HepG2 (cell line): Measurements from ENCODE around the gene GIMAP8. TPM values are rescaled to one million over a fixed set of nuclear protein-coding genes. Genes with fewer than 3 reads are reported as not detected.

Source experiments
- ATAC-seq: fragments of 200-7000 bp; cut with Tn5 transposase; 3 replicates; pipeline ENCODE4 v1.9.1; 2020; ENCODE audit warnings: mild to moderate bottlenecking, moderate library complexity
- BruUV-seq: library from RNA; stranded (reverse); fragments of 400-500 nt; replicated peaks from 2 replicates; lab custom pipeline; 2021; lab: Mats Ljungman, UMichigan
- CTCF ChIA-PET: fragments of 300-600 bp; formaldehyde crosslinking; extraction: SDS; loops from one replicate; lab custom pipeline; 2021; ENCODE audit warnings: low total read pairs, inconsistent platforms, low intra/inter-chr PET ratio; lab: Yijun Ruan, JAX
- POLR2A ChIA-PET: fragments of 350-600 bp; sonication (Branson Sonifier 250); formaldehyde crosslinking; loops from one replicate; lab custom pipeline; 2020; ENCODE audit warnings: antibody characterized with exemption, inconsistent platforms; lab: Yijun Ruan, JAX
- DNase-seq: peaks from one replicate; pipeline ENCODE4 v3.0.0-alpha.2; 2015; ENCODE audit warnings: low spot score
- FAIRE-seq: peaks from 3 replicates; lab custom pipeline; 2011; peaks lifted over from hg19 to GRCh38; lab: Jason Lieb, UNC
- H2AFZ ChIP-seq: one replicate; pipeline ENCODE4 v1.6.1; 2011; ENCODE audit warnings: low read length, inconsistent platforms
- H3K27ac ChIP-seq: fragments of 300-600 bp; 3 replicates; pipeline ENCODE4 v1.8.0; 2011; ENCODE audit warnings: mixed run types, mild to moderate bottlenecking, mixed read lengths, low read length, inconsistent platforms; ENCODE audit not compliant: insufficient read depth; ENCODE audit errors: extremely low read length
- H3K27me3 ChIP-seq, 2 experiments: fragments of 200-600 bp in 1 of 2; 2 replicates in 1 of 2; 3 replicates in 1 of 2; pipeline versions ENCODE4 v1.6.0 to v1.8.0; 2011; ENCODE audit warnings: low read length in 2 of 2, mild to moderate bottlenecking in 2 of 2, moderate library complexity in 2 of 2, inconsistent platforms in 1 of 2; ENCODE audit not compliant: insufficient read depth in 2 of 2, control insufficient read depth in 1 of 2
- H3K36me3 ChIP-seq, 2 experiments: fragments of 200-600 bp in 1 of 2; replicated peaks in 1 of 2; 2 replicates in 1 of 2; 3 replicates in 1 of 2; pipeline versions ENCODE4 v1.5.1 to v1.8.0; 2011; ENCODE audit warnings: low read length in 2 of 2, inconsistent platforms in 1 of 2; ENCODE audit not compliant: insufficient read depth in 2 of 2, control insufficient read depth in 1 of 2
- H3K4me1 ChIP-seq: 2 replicates; pipeline ENCODE4 v1.5.1; 2012; ENCODE audit warnings: low read length, inconsistent platforms; ENCODE audit not compliant: insufficient read depth
- H3K4me2 ChIP-seq: 2 replicates; pipeline ENCODE4 v1.6.0; 2011; ENCODE audit warnings: low read depth, low read length, inconsistent platforms
- H3K4me3 ChIP-seq, 3 experiments: fragments of 200-600 bp in 1 of 3; sonication (generic), shearing (Covaris generic) in 1 of 3; replicated peaks in 1 of 3; 2 replicates each; pipeline ENCODE4 v1.5.1; 2011 to 2016; ENCODE audit warnings: low read length in 3 of 3, inconsistent platforms in 2 of 3, low read depth in 2 of 3, mild to moderate bottlenecking in 2 of 3, control low read depth in 1 of 3, mixed read lengths in 1 of 3; ENCODE audit not compliant: insufficient read depth in 1 of 3
- H3K79me2 ChIP-seq: one replicate; pipeline ENCODE4 v1.6.1; 2011; ENCODE audit warnings: low read length, inconsistent platforms; ENCODE audit not compliant: insufficient read depth
- H3K9ac ChIP-seq: 2 replicates; pipeline ENCODE4 v1.6.0; 2011; ENCODE audit warnings: mild to moderate bottlenecking, low read depth, low read length, inconsistent platforms; ENCODE audit not compliant: insufficient read depth
- H3K9me3 ChIP-seq: 2 replicates; pipeline ENCODE4 v1.5.1; 2012; ENCODE audit warnings: mild to moderate bottlenecking, low read length
- H4K20me1 ChIP-seq: 2 replicates; pipeline ENCODE4 v1.6.0; 2011; ENCODE audit warnings: inconsistent platforms, mild to moderate bottlenecking, low read length, moderate library complexity; ENCODE audit not compliant: insufficient read depth
- EZH2 ChIP-seq: conservative IDR thresholded peaks from 2 replicates; pipeline ENCODE4 v1.6.1; 2012; ENCODE audit warnings: mild to moderate bottlenecking, low read depth, low read length, moderate library complexity
- HMGA1 ChIP-seq: sonication (generic); formaldehyde crosslinking; conservative IDR thresholded peaks from 2 replicates; pipeline ENCODE4 v1.4.0; 2020; ENCODE audit warnings: missing genetic modification reagents
- MAF1 ChIP-seq: sonication (generic); formaldehyde crosslinking; IDR thresholded peaks from 2 replicates; pipeline ENCODE4 v1.5.0; 2020; ENCODE audit warnings: missing genetic modification reagents, borderline replicate concordance
- NCOA1 ChIP-seq: sonication (generic); formaldehyde crosslinking; IDR thresholded peaks from 2 replicates; pipeline ENCODE4 v1.9.0; 2021; ENCODE audit warnings: missing genetic modification reagents
- RFX1 ChIP-seq: fragments of 450-650 bp; IDR thresholded peaks from 2 replicates; pipeline ENCODE4 v1.6.1; 2017
- RFX3 ChIP-seq: IDR thresholded peaks from 2 replicates; pipeline ENCODE4 v1.6.1; 2016; ENCODE audit warnings: missing biosample characterization, missing genetic modification reagents
- SKIL ChIP-seq: sonication (generic); formaldehyde crosslinking; IDR thresholded peaks from 2 replicates; pipeline ENCODE4 v1.8.0; 2022; ENCODE audit warnings: missing genetic modification reagents, mild to moderate bottlenecking, moderate library complexity, borderline replicate concordance
- SP1 ChIP-seq, 2 experiments: fragments of 450-650 bp in 1 of 2; sonication (generic) in 1 of 2; formaldehyde crosslinking in 1 of 2; IDR thresholded peaks; 2 replicates each; pipeline versions ENCODE4 v1.4.0 to v1.6.1; 2016 to 2020; ENCODE audit warnings: missing genetic modification reagents in 1 of 2
- ZNF224 ChIP-seq: sonication (generic); formaldehyde crosslinking; IDR thresholded peaks from 2 replicates; pipeline ENCODE4 v1.5.0; 2020; ENCODE audit warnings: mild to moderate bottlenecking, missing genetic modification reagents
- ZNF367 ChIP-seq: sonication (generic); formaldehyde crosslinking; IDR thresholded peaks from 2 replicates; pipeline ENCODE4 v1.4.0; 2020; ENCODE audit warnings: missing genetic modification reagents, borderline replicate concordance
- ZNF644 ChIP-seq: IDR thresholded peaks from 2 replicates; pipeline ENCODE4 v1.6.1; 2016; ENCODE audit warnings: low read depth
- ZSCAN5A ChIP-seq: sonication (generic); formaldehyde crosslinking; IDR thresholded peaks from 2 replicates; pipeline ENCODE4 v1.8.0; 2022; ENCODE audit warnings: mild to moderate bottlenecking, missing genetic modification reagents, borderline replicate concordance
- WGBS: methylation state at CpG from one replicate; pipeline ENCODE4 v1.1.6; 2017; ENCODE audit warnings: low lambda C conversion rate; 5-methylcytosine and 5-hydroxymethylcytosine counted together
- in situ Hi-C: cut with HindIII; loops from 2 replicates; pipeline ENCODE4 v1.10.0; 2017; ENCODE audit warnings: low pct_unique_long_range_greater_than_20kb; ENCODE audit not compliant: extremely low pct_ligation_motif_present
- intact Hi-C: fragments of 100-400 bp; cut with micrococcal nuclease; formaldehyde crosslinking; loops from one replicate; pipeline ENCODE4 v1.10.0; 2022; ENCODE audit not compliant: unreplicated experiment
- polyA plus RNA-seq, 8 experiments: library from polyadenylated mRNA; depleted of rRNA in 3 of 8; stranded (reverse) in 7 of 8; unstranded in 1 of 8; fragments of >200 nt; fragmentation: Illumina TruSeq in 4 of 8; extraction: Trizol in 4 of 8; gene quantifications; 2 replicates each; pipeline versions ENCODE4 v1.2.1 to v1.2.3, GENCODE V29; 2011 to 2016; ENCODE audit warnings: low read depth in 4 of 8, missing spikeins in 1 of 8, mixed read lengths in 1 of 8; ENCODE audit not compliant: insufficient read depth in 1 of 8
- total RNA-seq, 5 experiments: library from RNA; depleted of rRNA; stranded (reverse); fragments of >200 nt; fragmentation: Illumina TruSeq; extraction: Trizol; gene quantifications; 2 replicates each; pipeline ENCODE4 v1.2.3, GENCODE V29; 2016; ENCODE audit warnings: low read depth in 1 of 5
- TF ChIP-seq, protein P1 (sequence below): sonication (generic); formaldehyde crosslinking; IDR thresholded peaks from 2 replicates; pipeline ENCODE4 v1.4.0; 2020; ENCODE audit warnings: mild to moderate bottlenecking, low read depth, missing genetic modification reagents
- TF ChIP-seq, protein P2 (sequence below): sonication (generic); formaldehyde crosslinking; IDR thresholded peaks from 2 replicates; pipeline ENCODE4 v1.5.1; 2020; ENCODE audit warnings: mild to moderate bottlenecking, missing genetic modification reagents, moderate library complexity

The GIMAP8 gene
- total and polyA plus RNA-seq, 2 of the 13 experiments (the other 11 are each of a cell fraction or from before 2014, with no cell fraction given) = not detected

GRCh38 chr7:150450491-150451001 is at the start of gene GIMAP8 (continued):
- TF ChIP-seq SKIL = no peak
- no peak for TF ChIP-seq ZNF367 (CRISPR knock-in tag)
- TF ChIP-seq EZH2 = no peak
- TF ChIP-seq ZNF644 = no peak
- TF ChIP-seq HMGA1 (CRISPR knock-in tag) = no peak
- TF ChIP-seq NCOA1 (CRISPR knock-in tag) = no peak
- no peak for TF ChIP-seq SP1 (IDR thresholded peaks at IDR 0.05)
- no peak for TF ChIP-seq SP1 (CRISPR knock-in tag; IDR thresholded peaks at IDR 0.05)

DNA sequence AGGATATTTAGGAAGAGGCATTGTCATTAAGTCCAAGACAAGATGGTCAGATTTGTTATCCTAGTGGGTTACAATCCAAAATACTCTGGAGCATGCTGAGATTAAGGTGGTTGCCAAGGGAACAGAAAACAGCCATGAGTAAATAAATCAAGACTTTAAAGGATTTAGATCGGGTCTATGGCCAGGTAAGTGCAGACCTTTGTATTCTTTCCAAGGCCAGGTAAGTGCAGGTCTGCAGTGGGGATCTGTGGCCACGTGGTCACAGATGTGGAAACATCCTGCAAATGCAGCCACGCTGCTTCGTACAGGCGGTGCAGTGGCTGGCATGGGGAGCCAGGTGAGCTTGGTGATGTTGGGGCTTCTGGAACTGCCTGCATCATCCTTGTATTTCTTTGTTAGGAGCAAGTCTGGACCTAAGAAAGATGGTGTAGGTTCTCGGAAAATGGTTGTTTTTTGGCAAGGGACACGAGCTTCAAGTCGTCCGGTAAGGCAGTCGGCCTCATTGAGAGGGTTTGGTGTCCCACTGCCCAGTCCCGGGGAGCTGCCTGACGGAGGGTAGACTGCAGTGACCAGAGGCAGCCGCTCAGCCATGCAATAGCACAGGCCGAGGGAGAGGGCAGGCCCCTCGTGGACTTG is 49.5 kb upstream of the GIMAP8 start:
- H3K4me1 ChIP-seq = peaks cover 53% of the 10 kb centered on the region
- H3K36me3 ChIP-seq = peaks cover 2 to 14% of the 10 kb centered on the region in 2 experiments; a peak in 2 of 5 replicates
- H3K27me3 ChIP-seq = no peaks in the 10 kb centered on the region
- H3K9ac ChIP-seq = no peak overlapping the region
- H3K27ac ChIP-seq = no peak overlapping the region
- ATAC-seq (no peak), FAIRE-seq (no peak), DNase-seq (no peak)
- no TSS peak for BruUV-seq
- CTCF ChIA-PET = no interaction called here
- H4K20me1 ChIP-seq = no peaks in the 10 kb centered on the region
- H3K4me2 ChIP-seq = no peak overlapping the region
- in situ Hi-C loops = loop anchor here (5.0 kb wide), 1 partner anchor 59 kb away; the partner anchor contains the start of gene RARRES2
- H2AFZ ChIP-seq = no peak overlapping the region
- intact Hi-C loops = no loop called here
- no peaks in the 10 kb centered on the region for H3K9me3 ChIP-seq
- POLR2A ChIA-PET = interaction anchor here (2.4 to 8.8 kb wide), 2 partner anchors 15 to 23 kb away, joined by 13 to 181 read pairs; no protein-coding TSS in a partner anchor
- H3K4me3 ChIP-seq = no peak overlapping the region
- H3K79me2 ChIP-seq = no peaks in the 10 kb centered on the region
- WGBS = 68% methylated on average over 13 of the region's 15 CpGs
- TF ChIP-seq MAF1 (CRISPR knock-in tag) (no peak), RFX3 (CRISPR knock-in tag) (peak; percentile 53; the same call in 1 of the 2 replicates), ZNF224 (CRISPR knock-in tag) (no peak), RFX1 (peak; percentile 42; the same call in 1 of the 2 replicates), ZSCAN5A (CRISPR knock-in tag) (no peak)
- TF ChIP-seq, protein P1, sequence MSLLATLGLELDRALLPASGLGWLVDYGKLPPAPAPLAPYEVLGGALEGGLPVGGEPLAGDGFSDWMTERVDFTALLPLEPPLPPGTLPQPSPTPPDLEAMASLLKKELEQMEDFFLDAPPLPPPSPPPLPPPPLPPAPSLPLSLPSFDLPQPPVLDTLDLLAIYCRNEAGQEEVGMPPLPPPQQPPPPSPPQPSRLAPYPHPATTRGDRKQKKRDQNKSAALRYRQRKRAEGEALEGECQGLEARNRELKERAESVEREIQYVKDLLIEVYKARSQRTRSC (CRISPR knock-in tag) = no peak
- TF ChIP-seq, protein P2, sequence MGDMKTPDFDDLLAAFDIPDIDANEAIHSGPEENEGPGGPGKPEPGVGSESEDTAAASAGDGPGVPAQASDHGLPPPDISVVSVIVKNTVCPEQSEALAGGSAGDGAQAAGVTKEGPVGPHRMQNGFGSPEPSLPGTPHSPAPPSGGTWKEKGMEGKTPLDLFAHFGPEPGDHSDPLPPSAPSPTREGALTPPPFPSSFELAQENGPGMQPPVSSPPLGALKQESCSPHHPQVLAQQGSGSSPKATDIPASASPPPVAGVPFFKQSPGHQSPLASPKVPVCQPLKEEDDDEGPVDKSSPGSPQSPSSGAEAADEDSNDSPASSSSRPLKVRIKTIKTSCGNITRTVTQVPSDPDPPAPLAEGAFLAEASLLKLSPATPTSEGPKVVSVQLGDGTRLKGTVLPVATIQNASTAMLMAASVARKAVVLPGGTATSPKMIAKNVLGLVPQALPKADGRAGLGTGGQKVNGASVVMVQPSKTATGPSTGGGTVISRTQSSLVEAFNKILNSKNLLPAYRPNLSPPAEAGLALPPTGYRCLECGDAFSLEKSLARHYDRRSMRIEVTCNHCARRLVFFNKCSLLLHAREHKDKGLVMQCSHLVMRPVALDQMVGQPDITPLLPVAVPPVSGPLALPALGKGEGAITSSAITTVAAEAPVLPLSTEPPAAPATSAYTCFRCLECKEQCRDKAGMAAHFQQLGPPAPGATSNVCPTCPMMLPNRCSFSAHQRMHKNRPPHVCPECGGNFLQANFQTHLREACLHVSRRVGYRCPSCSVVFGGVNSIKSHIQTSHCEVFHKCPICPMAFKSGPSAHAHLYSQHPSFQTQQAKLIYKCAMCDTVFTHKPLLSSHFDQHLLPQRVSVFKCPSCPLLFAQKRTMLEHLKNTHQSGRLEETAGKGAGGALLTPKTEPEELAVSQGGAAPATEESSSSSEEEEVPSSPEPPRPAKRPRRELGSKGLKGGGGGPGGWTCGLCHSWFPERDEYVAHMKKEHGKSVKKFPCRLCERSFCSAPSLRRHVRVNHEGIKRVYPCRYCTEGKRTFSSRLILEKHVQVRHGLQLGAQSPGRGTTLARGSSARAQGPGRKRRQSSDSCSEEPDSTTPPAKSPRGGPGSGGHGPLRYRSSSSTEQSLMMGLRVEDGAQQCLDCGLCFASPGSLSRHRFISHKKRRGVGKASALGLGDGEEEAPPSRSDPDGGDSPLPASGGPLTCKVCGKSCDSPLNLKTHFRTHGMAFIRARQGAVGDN = peak; percentile 16; the same call in 1 of the 2 replicates
